C1 segment of cervical spinal cord (tissue), 14 donors: Measurements from ENCODE around the gene ZNF408.
"Not testable (repeated sequence)": the region's sequence is repeated elsewhere in the genome, so short reads cannot be mapped to it uniquely, and the experiment has no call there.

ENCODE experiments used
- DNase-seq, 14 donors: peaks; one replicate each; lab custom pipeline; 2025; lab: John Stamatoyannopoulos, UW

Gene ZNF408

DNA sequence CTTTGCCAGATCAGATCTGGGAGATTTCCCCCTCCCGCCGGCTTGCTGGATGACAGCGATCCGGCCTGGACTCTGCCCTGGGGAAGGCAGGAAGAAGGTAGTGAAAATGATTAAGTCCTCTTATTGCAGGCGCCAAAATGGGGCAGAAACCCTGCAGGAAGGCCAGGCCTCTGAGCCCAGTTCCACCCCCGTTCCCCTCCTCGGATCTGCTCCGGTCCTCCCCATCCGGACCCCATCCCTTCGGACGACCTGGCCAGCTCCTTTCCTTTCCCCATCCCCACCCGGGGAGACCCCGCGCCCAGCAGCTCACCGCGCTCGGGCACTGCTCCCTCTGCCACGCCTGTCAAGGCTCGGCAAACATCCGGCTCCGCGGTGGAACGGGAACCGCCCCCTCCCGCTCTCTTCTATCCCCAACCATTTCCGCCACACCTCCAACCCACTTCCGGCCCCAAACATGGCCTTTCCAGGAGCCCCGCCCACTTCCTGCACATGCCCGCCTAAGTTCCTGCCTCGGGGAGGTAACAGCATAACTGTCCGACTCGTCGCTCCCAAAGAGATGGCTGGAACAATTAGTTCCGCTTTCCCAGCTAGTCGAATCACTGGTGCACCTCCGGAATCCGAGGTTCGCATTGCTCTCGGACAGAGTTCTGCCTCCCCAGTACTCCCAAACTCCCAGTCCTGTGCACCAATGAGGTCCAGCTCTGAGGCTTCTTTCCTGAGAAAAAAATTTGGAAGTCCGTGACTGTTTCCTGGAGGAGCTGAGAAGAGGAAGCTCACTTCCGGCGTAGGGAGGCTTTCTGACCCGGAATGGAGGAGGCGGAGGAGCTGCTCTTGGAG, at the start of gene ZNF408, which contains the start of gene ARHGAP1:
TSS of gene ZNF408 (plus strand) at position 791 of the 837 bp plus-strand sequence. CDS start at position 808, 17 bp downstream.
TSS of gene ARHGAP1 (minus strand) at position 379 of the 837 bp plus-strand sequence. CDS start 4,512 bp downstream, outside the sequence.
- DNase-seq, result peak; percentile 73 to 99 (median 97)

- no peak for DNase-seq
Observed at GRCh38 chr11:46655631-46656030, 45.2 kb upstream of the ZNF408 start.

- DNase-seq, result no peak
Observed at GRCh38 chr11:46657186-46657585, 43.6 kb upstream of the ZNF408 start.

- no peak for DNase-seq
Observed at GRCh38 chr11:46658259-46658658, 42.6 kb upstream of the ZNF408 start.

DNA sequence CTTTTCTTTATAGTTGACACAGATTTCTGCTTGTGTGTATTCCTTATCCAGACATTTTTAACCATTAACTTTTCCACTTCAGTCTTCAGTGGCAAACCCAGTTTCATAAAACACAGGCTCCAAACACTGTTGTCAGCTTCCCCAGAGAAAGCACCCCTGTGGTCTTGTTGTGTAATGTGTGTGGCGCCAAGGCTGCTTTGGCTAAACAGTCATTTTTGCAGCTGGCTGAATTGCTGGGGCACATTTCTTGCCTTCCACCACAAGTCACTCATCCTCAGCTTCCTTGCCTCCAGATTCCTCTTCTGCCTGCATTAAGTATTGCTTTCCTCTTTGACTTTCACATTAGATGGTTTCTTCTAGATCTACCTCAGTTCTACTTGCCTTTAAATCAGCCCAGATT, 40.9 kb upstream of the ZNF408 start:
- DNase-seq, result peak in 1 of 14 donors; percentile 26

- no peak for DNase-seq
Observed at GRCh38 chr11:46661836-46662235, 39.0 kb upstream of the ZNF408 start.

DNA sequence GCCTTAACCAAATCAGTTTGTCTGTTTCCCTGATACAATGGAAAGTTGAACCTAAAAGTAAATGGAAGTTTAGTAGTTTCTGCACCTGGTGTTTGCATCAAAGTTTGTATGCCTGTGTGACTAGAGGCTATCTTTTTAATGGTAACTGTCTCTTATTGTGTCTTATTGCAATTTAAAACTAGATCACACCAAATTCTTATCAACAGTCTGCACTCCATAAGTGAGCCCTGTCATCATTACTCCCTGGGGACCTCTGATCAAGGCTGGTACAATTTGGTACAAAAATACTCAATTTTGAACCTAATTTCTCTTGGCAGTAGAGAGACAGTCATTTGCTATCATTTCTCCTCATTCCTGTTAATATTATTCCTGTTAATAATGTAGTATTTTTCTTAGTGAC, 38.5 kb upstream of the ZNF408 start:
- DNase-seq, result no peak

DNA sequence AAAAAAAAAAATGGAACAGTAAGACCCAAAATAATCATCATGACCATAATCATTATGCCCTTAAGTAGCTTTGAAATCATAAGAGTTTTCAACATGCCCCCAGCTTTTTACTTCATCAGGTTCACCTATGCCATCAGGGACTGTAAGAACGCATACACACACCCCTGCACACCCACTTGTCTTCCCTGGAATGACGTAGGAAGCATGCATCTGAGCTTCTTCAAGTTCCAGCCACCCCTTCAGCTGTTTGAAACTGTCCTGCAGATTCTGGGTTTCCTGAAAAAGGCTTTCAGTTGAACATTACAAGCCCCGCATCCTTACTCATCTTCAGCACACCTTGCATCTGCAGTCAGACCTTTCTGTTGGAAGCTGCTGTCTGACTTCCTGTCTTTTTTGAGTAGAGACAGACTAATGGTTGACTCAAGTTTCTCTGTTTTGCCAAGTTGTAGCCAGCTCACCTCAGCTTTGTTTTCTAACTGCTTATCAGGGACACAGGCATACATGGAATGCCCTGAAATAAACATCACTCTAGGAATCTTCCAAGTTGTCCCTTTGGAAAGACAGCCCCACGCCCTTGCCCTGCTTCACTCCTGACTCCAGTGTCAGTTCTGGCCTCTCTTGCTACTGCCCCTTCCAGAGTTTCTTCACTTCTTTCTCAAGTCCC, 37.4 kb upstream of the ZNF408 start:
- DNase-seq, result no peak

GRCh38 chr11:46664612-46665011, 36.2 kb upstream of the ZNF408 start:
- DNase-seq, result no peak

GRCh38 chr11:46665356-46665755, 35.5 kb upstream of the ZNF408 start:
- no peak for DNase-seq

- no peak for DNase-seq
Observed at GRCh38 chr11:46666516-46666915, 34.3 kb upstream of the ZNF408 start.

GRCh38 chr11:46667043-46667481, 33.8 kb upstream of the ZNF408 start:
- DNase-seq, result peak in 1 of 14 donors; percentile 36

GRCh38 chr11:46668480-46669085, 32.2 kb upstream of the ZNF408 start:
- DNase-seq, result no peak

- no peak for DNase-seq
Observed at GRCh38 chr11:46669711-46670139, 31.1 kb upstream of the ZNF408 start.

- DNase-seq, result not testable (repeated sequence)
Observed at GRCh38 chr11:46670521-46670920, 30.3 kb upstream of the ZNF408 start.

DNA sequence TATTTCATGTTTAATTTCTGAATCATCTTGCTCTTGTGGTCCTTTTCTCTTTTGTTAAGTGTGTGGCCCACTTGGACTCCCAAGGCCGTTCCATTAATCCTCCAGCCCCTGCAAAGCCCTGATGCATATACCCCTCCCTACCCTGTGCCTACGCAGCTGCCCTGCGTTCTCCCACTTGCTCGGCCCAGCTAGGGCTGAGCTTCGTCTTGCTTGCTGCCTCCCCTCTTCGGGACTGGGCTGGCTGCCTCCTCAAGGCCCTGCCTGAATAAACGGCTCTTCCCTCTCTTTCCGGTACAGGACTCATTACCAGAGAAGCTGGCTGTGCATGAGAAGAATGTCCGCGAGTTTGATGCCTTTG, 28.9 kb upstream of the ZNF408 start:
- no peak for DNase-seq

DNA sequence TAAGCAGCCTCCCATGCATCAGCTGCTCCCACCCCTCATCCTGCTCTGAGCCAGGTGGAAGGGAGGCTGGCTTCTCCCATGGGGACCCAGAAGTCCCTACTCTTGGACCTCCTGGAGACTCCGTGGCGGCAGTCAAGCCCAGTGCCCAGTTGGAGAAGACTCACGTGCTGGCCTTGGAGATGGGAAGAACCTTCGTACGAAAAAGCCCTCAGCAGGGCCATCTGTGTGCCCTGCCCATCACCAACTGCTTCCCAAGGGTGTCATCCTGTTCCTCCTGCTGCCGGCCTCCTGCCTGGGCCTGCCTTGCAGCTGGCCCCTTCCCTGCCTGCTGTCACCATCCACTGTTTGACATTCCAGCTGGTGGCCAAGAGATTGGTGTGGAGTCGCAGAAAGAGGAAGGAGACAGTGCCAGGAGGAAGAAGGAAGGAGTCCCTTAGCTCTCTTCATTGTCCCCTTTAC, 28.4 kb upstream of the ZNF408 start:
- no peak for DNase-seq

- DNase-seq, result no peak
Observed at GRCh38 chr11:46673713-46674462, 26.9 kb upstream of the ZNF408 start.

GRCh38 chr11:46674463-46675287, 26.2 kb upstream of the ZNF408 start:
- DNase-seq, result no peak

DNA sequence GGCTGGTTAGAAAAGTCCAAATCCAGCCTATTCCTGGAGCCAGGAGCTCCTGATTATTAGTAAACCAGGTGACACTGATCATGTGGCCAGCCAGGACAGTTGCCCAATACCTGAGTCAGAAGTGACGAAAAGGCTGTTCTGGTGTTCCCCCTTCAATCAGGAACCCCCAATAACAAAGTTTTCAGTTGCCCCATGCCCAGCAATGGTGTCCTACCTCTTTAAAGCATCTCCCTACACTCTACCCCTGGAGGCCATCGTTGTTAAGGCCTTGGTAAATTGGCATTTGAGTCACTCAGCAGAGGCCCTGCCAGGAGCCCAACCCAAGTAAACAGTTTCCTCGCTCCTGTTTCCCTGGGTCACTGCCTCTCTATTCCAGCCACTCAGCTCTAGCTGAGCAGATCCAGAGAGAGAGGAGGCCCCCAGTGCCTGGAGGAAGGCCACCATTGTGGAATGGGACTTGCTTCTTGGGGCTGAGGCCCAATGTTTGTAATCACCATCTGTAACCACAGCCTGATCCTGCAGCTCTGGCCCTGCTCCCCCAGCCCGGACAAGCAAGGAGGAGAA, 25.5 kb upstream of the ZNF408 start:
- peak in 8 of 14 donors; percentile 43 to 74 (median 48) for DNase-seq
